H1 (cell line): ENCODE measurements around the gene PSMB3. TPM values are rescaled to one million over a fixed set of nuclear protein-coding genes. Genes with fewer than 3 reads are reported as not detected.

Source experiments
- CTCF ChIA-PET: fragments of 300-600 bp; sonication (Branson Sonifier 250); formaldehyde crosslinking; loops from one replicate; lab custom pipeline; 2021; ENCODE audit not compliant: partially characterized antibody; lab: Charles Lee
- POLR2A ChIA-PET: fragments of 300-600 bp; sonication (Branson Sonifier 250); formaldehyde crosslinking; loops from one replicate; lab custom pipeline; 2021; ENCODE audit warnings: inconsistent platforms; ENCODE audit not compliant: partially characterized antibody; lab: Charles Lee
- DNase-seq, 2 experiments: peaks; one replicate each; pipeline versions ENCODE4 v3.0.0 to v3.0.0-alpha.2; 2010 to 2022; ENCODE audit warnings: low spot score in 2 of 2, low read depth in 1 of 2, mixed read lengths in 1 of 2
- FAIRE-seq: peaks from 2 replicates; lab custom pipeline; 2011; peaks lifted over from hg19 to GRCh38; lab: Jason Lieb, UNC
- H2AFZ ChIP-seq: 2 replicates; pipeline ENCODE4 v1.8.1; 2012; ENCODE audit warnings: low read length, inconsistent platforms
- H2AK5ac ChIP-seq: 2 replicates; pipeline ENCODE4 v1.6.1; 2013; ENCODE audit warnings: low read depth, low read length
- H2BK120ac ChIP-seq: replicated peaks from 2 replicates; pipeline ENCODE3; 2013; ENCODE audit warnings: low read depth, low read length, inconsistent platforms
- H2BK12ac ChIP-seq: 2 replicates; pipeline ENCODE4 v1.6.1; 2013; ENCODE audit warnings: low read depth, low read length
- H2BK15ac ChIP-seq: 2 replicates; pipeline ENCODE4 v1.6.1; 2013; ENCODE audit warnings: low read length
- H2BK20ac ChIP-seq: 2 replicates; pipeline ENCODE4 v1.6.1; 2013; ENCODE audit warnings: low read length
- H2BK5ac ChIP-seq: 2 replicates; pipeline ENCODE4 v1.6.1; 2013; ENCODE audit warnings: low read depth, low read length
- H3K14ac ChIP-seq: 2 replicates; pipeline ENCODE4 v1.6.1; 2013; ENCODE audit warnings: inconsistent platforms; ENCODE audit not compliant: insufficient read length
- H3K18ac ChIP-seq: 2 replicates; pipeline ENCODE4 v1.6.1; 2013; ENCODE audit warnings: low read length; ENCODE audit errors: extremely low read depth
- H3K23ac ChIP-seq: 2 replicates; pipeline ENCODE4 v1.6.1; 2013; ENCODE audit warnings: inconsistent platforms; ENCODE audit not compliant: insufficient read length
- H3K23me2 ChIP-seq: 2 replicates; pipeline ENCODE4 v1.6.1; 2013; ENCODE audit warnings: low read depth, low read length
- H3K27ac ChIP-seq: 2 replicates; pipeline ENCODE4 v1.6.1; 2011; ENCODE audit warnings: low read depth, low read length, inconsistent platforms
- H3K27me3 ChIP-seq, 4 experiments: replicated peaks in 1 of 4; 1 replicate in 1 of 4; 2 replicates in 3 of 4; pipeline versions ENCODE4 v1.6.1 to v1.8.1; 2011 to 2013; ENCODE audit warnings: low read length in 3 of 4, mild to moderate bottlenecking in 3 of 4, inconsistent platforms in 2 of 4, mixed read lengths in 2 of 4, moderate library complexity in 1 of 4; ENCODE audit not compliant: control insufficient read depth in 3 of 4, insufficient read depth in 3 of 4; ENCODE audit errors: extremely low read depth in 1 of 4
- H3K36me3 ChIP-seq, 4 experiments: 2 replicates each; pipeline versions ENCODE4 v1.6.1 to v1.8.1; 2011 to 2013; ENCODE audit warnings: mild to moderate bottlenecking in 4 of 4, low read length in 3 of 4, moderate library complexity in 2 of 4, control low read depth in 1 of 4, inconsistent platforms in 1 of 4; ENCODE audit not compliant: insufficient read depth in 4 of 4, control insufficient read depth in 2 of 4
- H3K4ac ChIP-seq: replicated peaks from 2 replicates; pipeline ENCODE3; 2013; ENCODE audit warnings: low read length, low read depth, mixed read lengths, inconsistent platforms; ENCODE audit not compliant: insufficient read length
- H3K4me1 ChIP-seq, 4 experiments: replicated peaks in 1 of 4; 1 replicate in 1 of 4; 2 replicates in 3 of 4; pipeline versions ENCODE4 v1.6.1 to v1.8.1; 2011 to 2013; ENCODE audit warnings: low read length in 3 of 4, inconsistent platforms in 2 of 4, mixed read lengths in 1 of 4; ENCODE audit not compliant: insufficient read depth in 4 of 4, control insufficient read depth in 3 of 4
- H3K4me2 ChIP-seq, 2 experiments: 2 replicates each; pipeline versions ENCODE4 v1.6.1 to v1.8.1; 2011 to 2013; ENCODE audit warnings: low read depth in 2 of 2, low read length in 2 of 2, control low read depth in 1 of 2, inconsistent platforms in 1 of 2, mild to moderate bottlenecking in 1 of 2; ENCODE audit not compliant: insufficient read depth in 1 of 2
- H3K4me3 ChIP-seq, 4 experiments: fragments of 200-600, 300-600 bp in 1 of 4; sonication (generic), shearing (Covaris generic), sonication (Bioruptor Twin) in 1 of 4; 2 replicates each; pipeline versions ENCODE4 v1.5.1 to v1.8.1; 2011 to 2016; ENCODE audit warnings: low read length in 4 of 4, low read depth in 3 of 4, control low read depth in 2 of 4, inconsistent platforms in 2 of 4, mild to moderate bottlenecking in 2 of 4, mixed read lengths in 1 of 4, moderate library complexity in 1 of 4; ENCODE audit not compliant: insufficient read depth in 2 of 4; ENCODE audit errors: extremely low read depth in 1 of 4
- H3K56ac ChIP-seq: replicated peaks from 2 replicates; pipeline ENCODE3; 2013; ENCODE audit warnings: low read depth, mild to moderate bottlenecking, mixed read lengths, low read length, inconsistent platforms; ENCODE audit not compliant: insufficient read length
- H3K79me1 ChIP-seq: 2 replicates; pipeline ENCODE4 v1.6.1; 2013; ENCODE audit warnings: low read depth, low read length, control low read depth
- H3K79me2 ChIP-seq, 2 experiments: 2 replicates each; pipeline versions ENCODE4 v1.6.1 to v1.8.1; 2012 to 2013; ENCODE audit warnings: low read length in 2 of 2, mild to moderate bottlenecking in 2 of 2, inconsistent platforms in 1 of 2; ENCODE audit not compliant: insufficient read depth in 2 of 2, control insufficient read depth in 1 of 2
- H3K9ac ChIP-seq, 4 experiments: replicated peaks in 1 of 4; 1 replicate in 1 of 4; 2 replicates in 3 of 4; pipeline versions ENCODE4 v1.6.1 to v1.8.1; 2011 to 2013; ENCODE audit warnings: low read depth in 3 of 4, low read length in 3 of 4, control low read depth in 2 of 4, mild to moderate bottlenecking in 2 of 4, moderate library complexity in 2 of 4, inconsistent platforms in 1 of 4; ENCODE audit errors: extremely low read depth in 1 of 4
- H3K9me3 ChIP-seq, 2 experiments: 2 replicates each; pipeline versions ENCODE4 v1.6.1 to v1.8.1; 2012 to 2013; ENCODE audit warnings: mild to moderate bottlenecking in 2 of 2, moderate library complexity in 2 of 2, control low read depth in 1 of 2, inconsistent platforms in 1 of 2, low read depth in 1 of 2, low read length in 1 of 2, mixed read lengths in 1 of 2; ENCODE audit not compliant: insufficient read depth in 2 of 2
- H4K20me1 ChIP-seq, 2 experiments: replicated peaks in 1 of 2; 2 replicates each; pipeline versions ENCODE3 to v1.8.1; 2011 to 2013; ENCODE audit warnings: inconsistent platforms in 2 of 2, low read length in 2 of 2, mild to moderate bottlenecking in 1 of 2; ENCODE audit not compliant: insufficient read depth in 2 of 2, control insufficient read depth in 1 of 2
- H4K5ac ChIP-seq: 2 replicates; pipeline ENCODE4 v1.6.1; 2013; ENCODE audit warnings: low read length, low read depth, mixed read lengths, inconsistent platforms; ENCODE audit not compliant: insufficient read length
- H4K8ac ChIP-seq: 2 replicates; pipeline ENCODE4 v1.8.0; 2013; ENCODE audit warnings: mild to moderate bottlenecking, moderate library complexity, low read length, inconsistent platforms; ENCODE audit not compliant: insufficient read depth; ENCODE audit errors: extremely low read depth
- H4K91ac ChIP-seq: replicated peaks from 2 replicates; pipeline ENCODE3; 2013; ENCODE audit warnings: low read length, mixed read lengths, inconsistent platforms; ENCODE audit not compliant: insufficient read length
- CREB1 ChIP-seq: IDR thresholded peaks from 2 replicates; pipeline ENCODE4 v1.6.1; 2012; ENCODE audit warnings: inconsistent platforms
- JUN ChIP-seq: IDR thresholded peaks from 2 replicates; pipeline ENCODE4 v1.6.1; 2011; ENCODE audit warnings: low read depth, mild to moderate bottlenecking, improper control_type of control experiment, low read length
- POLR2A ChIP-seq, 2 experiments: IDR thresholded peaks; 1 replicate in 1 of 2; 2 replicates in 1 of 2; pipeline ENCODE4 v1.6.1; 2011; ENCODE audit warnings: low read depth in 2 of 2, low read length in 2 of 2, mild to moderate bottlenecking in 2 of 2; ENCODE audit errors: control extremely low read depth in 1 of 2
- WGBS, 2 experiments: shearing (Covaris generic) in 1 of 2; methylation state at CpG; one replicate each; pipeline versions ENCODE4 v1.1.6 to v1.1.7; 2013 to 2015; ENCODE audit warnings: low lambda C conversion rate in 2 of 2, mixed read lengths in 2 of 2, inconsistent platforms in 1 of 2, low coverage in 1 of 2, missing lambda C conversion rate in 1 of 2; ENCODE audit not compliant: insufficient replicate concordance in 2 of 2, insufficient coverage in 1 of 2, insufficient read length in 1 of 2; ENCODE audit errors: extremely low coverage in 1 of 2, missing lambda C conversion rate in 1 of 2; 5-methylcytosine and 5-hydroxymethylcytosine counted together
- polyA plus RNA-seq, 7 experiments: library from polyadenylated mRNA; depleted of rRNA in 3 of 7; stranded (reverse) in 5 of 7; unstranded in 2 of 7; fragments of >200 nt in 5 of 7; fragments of 200-250 nt in 2 of 7; gene quantifications; 1 replicate in 5 of 7; 2 replicates in 1 of 7; 4 replicates in 1 of 7; pipeline versions ENCODE4 v1.2.1 to v1.2.3, GENCODE V29; 2011 to 2013; ENCODE audit warnings: missing spikeins in 2 of 7, mixed read lengths in 2 of 7
- total RNA-seq: library from RNA; stranded (reverse); fragmentation: NEBNext Ultra II Directional; extraction: Animal tissue kit (Norgen Biotek cat#: 25700); gene quantifications from 2 replicates; pipeline ENCODE4 v1.2.1, GENCODE V29; 2021

The PSMB3 gene
- total and polyA plus RNA-seq, 2 of the 8 experiments (the other 6 are each of a cell fraction or from before 2014, with no cell fraction given): 291 to 914 TPM

- CTCF ChIA-PET: interaction anchor here (0.6 to 5.4 kb wide), 14 partner anchors 11 to 323 kb away, joined by 3 to 49 read pairs (median 19); partner anchors contain the start of genes EPOP and MLLT6
- no peak for FAIRE-seq
Measured at GRCh38 chr17:38733282-38733981, 19.1 kb upstream of the PSMB3 start.

More at GRCh38 chr17:38733282-38733981, 19.1 kb upstream of the PSMB3 start:
- H3K79me1 ChIP-seq: no peaks in the 10 kb centered on the region
- no peak overlapping the region for H4K91ac ChIP-seq
- TF ChIP-seq JUN: no peak
- TF ChIP-seq POLR2A (IDR thresholded peaks at IDR 0.05; ENCODE audit: control extremely low read depth in 1 of 2, low read depth in 2 of 2, low read length in 2 of 2): peak in 1 of 2 experiments; percentile 7; a peak in 1 of 3 replicates
- TF ChIP-seq CREB1: no peak
- H2AFZ ChIP-seq: no peak overlapping the region
- H4K5ac ChIP-seq: no peak overlapping the region
- H2BK5ac ChIP-seq: no peak overlapping the region
- H3K4me2 ChIP-seq: no peak overlapping the region
- H3K23ac ChIP-seq: no peak overlapping the region
- no peak overlapping the region for H3K56ac ChIP-seq
- H3K36me3 ChIP-seq: peaks cover under 1 to 14% (median 9%) of the 10 kb centered on the region in 4 experiments; a peak in 7 of 8 replicates
- H3K27me3 ChIP-seq: peaks cover 0 to 9% (median 6%) of the 10 kb centered on the region in 4 experiments; a peak in 3 of 7 replicates
- no peaks in the 10 kb centered on the region for H3K9me3 ChIP-seq
- no peak overlapping the region for H3K27ac ChIP-seq
- peaks cover 9% of the 10 kb centered on the region; the same call in 1 of the 2 replicates for H3K23me2 ChIP-seq
- peaks cover 11 to 35% of the 10 kb centered on the region in 2 experiments for H4K20me1 ChIP-seq
- H4K8ac ChIP-seq: no peak overlapping the region; the same call in 1 of the 2 replicates
- H2BK12ac ChIP-seq: no peak overlapping the region
- peaks cover 0 to 14% (median 6%) of the 10 kb centered on the region in 4 experiments; a peak in 5 of 7 replicates for H3K4me1 ChIP-seq
- H2BK120ac ChIP-seq: no peak overlapping the region
- H3K9ac ChIP-seq: no peak overlapping the region
- H3K79me2 ChIP-seq: no peaks in the 10 kb centered on the region
- no peak overlapping the region for H2BK15ac ChIP-seq
- DNase-seq: no peak
- H3K18ac ChIP-seq: no peak overlapping the region
- H3K4ac ChIP-seq: no peak overlapping the region
- H3K14ac ChIP-seq: no peak overlapping the region
- H2AK5ac ChIP-seq: no peak overlapping the region
- POLR2A ChIA-PET: interaction anchor here (0.7 to 3.7 kb wide), 4 partner anchors 11 to 16 kb away, joined by 3 to 29 read pairs (median 14); partner anchors contain the start of gene PCGF2
- H3K4me3 ChIP-seq: no peak overlapping the region
- no peak overlapping the region for H2BK20ac ChIP-seq
- 93% methylated on average over 9 of the region's 9 CpGs; no CpG with 5 or more reads in 1 of the 2 experiments for WGBS, 2 experiments
